HEK293 (cell line): ENCODE results near the gene DNAH1.

Source experiments
- CTCF ChIA-PET: fragments of 350-600 bp; formaldehyde crosslinking; extraction: SDS; loops from one replicate; lab custom pipeline; 2021; ENCODE audit warnings: antibody characterized with exemption; lab: Yijun Ruan, JAX
- POLR2A ChIA-PET: fragments of 300-600 bp; formaldehyde crosslinking; extraction: SDS; loops from one replicate; lab custom pipeline; 2020; ENCODE audit warnings: antibody characterized with exemption, inconsistent platforms; lab: Yijun Ruan, JAX
- H3K27ac ChIP-seq: fragments of 200-500 bp; sonication (Bioruptor generic); 2 replicates; pipeline ENCODE4 v1.5.1; 2014; ENCODE audit warnings: low read depth, low read length, control low read depth, inconsistent platforms; ENCODE audit errors: extremely low read depth
- H3K36me3 ChIP-seq, 2 experiments: fragments of 200-500 bp in 1 of 2; sonication (Bioruptor generic) in 1 of 2; 1 replicate in 1 of 2; 2 replicates in 1 of 2; pipeline ENCODE4 v1.5.1; 2014 to 2017; ENCODE audit warnings: inconsistent platforms in 2 of 2, low read length in 2 of 2; ENCODE audit not compliant: control insufficient read depth in 2 of 2, insufficient read depth in 1 of 2
- H3K4me1 ChIP-seq: fragments of 200-500 bp; sonication (Bioruptor generic); 2 replicates; pipeline ENCODE4 v1.5.1; 2014; ENCODE audit warnings: mild to moderate bottlenecking, low read length, inconsistent platforms; ENCODE audit not compliant: control insufficient read depth, insufficient read depth
- H3K4me3 ChIP-seq: 2 replicates; pipeline ENCODE4 v1.5.1; 2011; ENCODE audit warnings: low read depth, mild to moderate bottlenecking, control low read depth, low read length, moderate library complexity
- H3K9me3 ChIP-seq: fragments of 200-500 bp; sonication (Bioruptor generic); 2 replicates; pipeline ENCODE4 v1.5.1; 2014; ENCODE audit warnings: low read depth, low read length, inconsistent platforms; ENCODE audit not compliant: control insufficient read depth, insufficient read depth
- GLI4 ChIP-seq: fragments of 450-650 bp; formaldehyde crosslinking; IDR thresholded peaks from 2 replicates; pipeline ENCODE4 v1.5.1; 2016; ENCODE audit warnings: missing biosample characterization, missing genetic modification characterization
- GLIS1 ChIP-seq: fragments of 450-650 bp; formaldehyde crosslinking; IDR thresholded peaks from 2 replicates; pipeline ENCODE4 v1.5.1; 2016; ENCODE audit warnings: missing biosample characterization, missing genetic modification characterization
- KLF1 ChIP-seq: fragments of 450-650 bp; formaldehyde crosslinking; IDR thresholded peaks from 2 replicates; pipeline ENCODE4 v1.5.1; 2016; ENCODE audit warnings: missing biosample characterization, missing genetic modification characterization
- MYNN ChIP-seq: fragments of 450-650 bp; formaldehyde crosslinking; IDR thresholded peaks from 2 replicates; pipeline ENCODE4 v1.5.1; 2016; ENCODE audit warnings: missing biosample characterization, missing genetic modification characterization, borderline replicate concordance
- PRDM1 ChIP-seq: fragments of 450-650 bp; formaldehyde crosslinking; IDR thresholded peaks from 2 replicates; pipeline ENCODE4; 2016; ENCODE audit warnings: missing biosample characterization, missing genetic modification characterization
- SCRT2 ChIP-seq: fragments of 450-650 bp; formaldehyde crosslinking; IDR thresholded peaks from 2 replicates; pipeline ENCODE4 v1.5.1; 2016; ENCODE audit warnings: missing biosample characterization, missing genetic modification characterization
- YY2 ChIP-seq: fragments of 450-650 bp; formaldehyde crosslinking; IDR thresholded peaks from 2 replicates; pipeline ENCODE4 v1.5.1; 2016; ENCODE audit warnings: missing biosample characterization, missing genetic modification characterization
- ZBTB8A ChIP-seq: fragments of 450-650 bp; formaldehyde crosslinking; IDR thresholded peaks from 2 replicates; pipeline ENCODE4 v1.5.1; 2016; ENCODE audit warnings: missing biosample characterization, missing genetic modification characterization
- ZFHX2 ChIP-seq: fragments of 450-650 bp; formaldehyde crosslinking; conservative IDR thresholded peaks from 2 replicates; pipeline ENCODE4 v1.5.1; 2016; ENCODE audit warnings: missing biosample characterization, missing genetic modification characterization
- ZNF132 ChIP-seq: fragments of 450-650 bp; formaldehyde crosslinking; IDR thresholded peaks from 2 replicates; pipeline ENCODE4 v1.5.1; 2017; ENCODE audit warnings: missing biosample characterization, missing genetic modification characterization, borderline replicate concordance
- ZNF138 ChIP-seq: fragments of 450-650 bp; formaldehyde crosslinking; IDR thresholded peaks from 2 replicates; pipeline ENCODE4 v1.5.1; 2016; ENCODE audit warnings: missing biosample characterization, missing genetic modification characterization, borderline replicate concordance
- ZNF280C ChIP-seq: fragments of 450-650 bp; formaldehyde crosslinking; IDR thresholded peaks from 2 replicates; pipeline ENCODE4 v1.5.1; 2016; ENCODE audit warnings: missing biosample characterization, missing genetic modification characterization
- ZNF37A ChIP-seq: fragments of 450-650 bp; IDR thresholded peaks from 2 replicates; pipeline ENCODE4 v1.5.1; 2018; ENCODE audit warnings: missing biosample characterization, missing genetic modification characterization
- ZNF391 ChIP-seq: fragments of 450-650 bp; formaldehyde crosslinking; IDR thresholded peaks from 2 replicates; pipeline ENCODE4 v1.5.1; 2016; ENCODE audit warnings: low read depth, missing biosample characterization, missing genetic modification characterization, borderline replicate concordance
- ZNF561 ChIP-seq: fragments of 450-650 bp; IDR thresholded peaks from 2 replicates; pipeline ENCODE4 v1.5.1; 2018; ENCODE audit warnings: missing biosample characterization, missing genetic modification characterization, borderline replicate concordance
- ZNF580 ChIP-seq: fragments of 450-650 bp; formaldehyde crosslinking; IDR thresholded peaks from 2 replicates; pipeline ENCODE4 v1.5.1; 2016; ENCODE audit warnings: missing biosample characterization, missing genetic modification characterization
- ZNF600 ChIP-seq: fragments of 450-650 bp; formaldehyde crosslinking; IDR thresholded peaks from 2 replicates; pipeline ENCODE4 v1.5.1; 2016; ENCODE audit warnings: missing biosample characterization, missing genetic modification characterization
- ZNF621 ChIP-seq: fragments of 450-650 bp; formaldehyde crosslinking; IDR thresholded peaks from 2 replicates; pipeline ENCODE4 v1.5.1; 2017; ENCODE audit warnings: missing biosample characterization, missing genetic modification characterization
- ZNF658 ChIP-seq: fragments of 450-650 bp; formaldehyde crosslinking; IDR thresholded peaks from 2 replicates; pipeline ENCODE4; 2016; ENCODE audit warnings: missing biosample characterization, missing genetic modification characterization
- ZNF664 ChIP-seq: fragments of 450-650 bp; formaldehyde crosslinking; IDR thresholded peaks from 2 replicates; pipeline ENCODE4 v1.5.1; 2016; ENCODE audit warnings: missing biosample characterization, missing genetic modification characterization
- ZNF707 ChIP-seq: fragments of 450-650 bp; formaldehyde crosslinking; IDR thresholded peaks from 2 replicates; pipeline ENCODE4 v1.5.1; 2016; ENCODE audit warnings: missing biosample characterization, missing genetic modification characterization
- ZNF747 ChIP-seq: fragments of 450-650 bp; formaldehyde crosslinking; IDR thresholded peaks from 2 replicates; pipeline ENCODE4 v1.5.1; 2016; ENCODE audit warnings: missing biosample characterization, missing genetic modification characterization
- ZNF777 ChIP-seq: fragments of 450-650 bp; formaldehyde crosslinking; IDR thresholded peaks from 2 replicates; pipeline ENCODE4 v1.5.1; 2017; ENCODE audit warnings: missing biosample characterization, missing genetic modification characterization, borderline replicate concordance
- ZNF830 ChIP-seq: fragments of 450-650 bp; IDR thresholded peaks from 2 replicates; pipeline ENCODE4 v1.5.0; 2018; ENCODE audit warnings: missing biosample characterization, missing genetic modification characterization, low read depth, mild to moderate bottlenecking, moderate library complexity
- ZNF843 ChIP-seq: fragments of 450-650 bp; formaldehyde crosslinking; IDR thresholded peaks from 2 replicates; pipeline ENCODE4 v1.5.1; 2016; ENCODE audit warnings: missing biosample characterization, missing genetic modification characterization
- ZSCAN18 ChIP-seq: fragments of 450-650 bp; formaldehyde crosslinking; IDR thresholded peaks from 2 replicates; pipeline ENCODE4 v1.5.1; 2016; ENCODE audit warnings: missing biosample characterization, missing genetic modification characterization
- ZSCAN5A ChIP-seq: fragments of 450-650 bp; formaldehyde crosslinking; IDR thresholded peaks from 2 replicates; pipeline ENCODE4 v1.5.1; 2016; ENCODE audit warnings: missing biosample characterization, missing genetic modification characterization

DNAH1 gene

GRCh38 chr3:52326976-52327375 is 10.9 kb downstream of the DNAH1 start:
- POLR2A ChIA-PET = no interaction called here
- Histone ChIP-seq H3K27ac (no peak overlapping the region), H3K4me3 (no peak overlapping the region), H3K4me1 (no peaks in the 10 kb centered on the region), H3K9me3 (no peaks in the 10 kb centered on the region), H3K36me3 (no peaks in the 10 kb centered on the region)
- no peak for TF ChIP-seq ZNF600 (tag by site-specific recombination)
- no peak for TF ChIP-seq YY2
- no peak for TF ChIP-seq KLF1 (tag by site-specific recombination)
- no peak for TF ChIP-seq ZNF138
- TF ChIP-seq ZNF658 (tag by site-specific recombination) = no peak
- TF ChIP-seq ZNF747 = no peak
- no peak for TF ChIP-seq ZNF621
- CTCF ChIA-PET = interaction anchor here (4.0 kb wide), 1 partner anchor 12 kb away, joined by 23 read pairs; no protein-coding TSS in a partner anchor

- no peak overlapping the region for H3K27ac ChIP-seq
- TF ChIP-seq ZSCAN5A (tag by site-specific recombination) (no peak), ZNF777 (tag by site-specific recombination) (no peak), ZNF580 (no peak), ZNF707 (tag by site-specific recombination) (no peak), ZNF843 (tag by site-specific recombination) (no peak)
- TF ChIP-seq, all 188 proteins: peak for 0
- H3K4me1 ChIP-seq = no peaks in the 10 kb centered on the region
- POLR2A ChIA-PET = no interaction called here
- H3K9me3 ChIP-seq = no peaks in the 10 kb centered on the region
- H3K36me3 ChIP-seq = no peaks in the 10 kb centered on the region
- CTCF ChIA-PET = interaction anchor here (4.0 kb wide), 1 partner anchor 11 kb away, joined by 23 read pairs; no protein-coding TSS in a partner anchor
- no peak overlapping the region for H3K4me3 ChIP-seq
Observed at GRCh38 chr3:52327486-52328290, 11.6 kb downstream of the DNAH1 start.

- Histone ChIP-seq H3K27ac (no peak overlapping the region), H3K9me3 (no peaks in the 10 kb centered on the region), H3K4me1 (no peaks in the 10 kb centered on the region), H3K36me3 (no peaks in the 10 kb centered on the region), H3K4me3 (no peak overlapping the region)
- TF ChIP-seq ZSCAN18 (tag by site-specific recombination) (no peak), GLIS1 (tag by site-specific recombination) (no peak), ZFHX2 (tag by site-specific recombination) (no peak), ZNF664 (tag by site-specific recombination) (no peak), ZNF37A (tag by site-specific recombination) (no peak), ZNF561 (tag by site-specific recombination) (no peak), MYNN (tag by site-specific recombination) (no peak), ZNF132 (tag by site-specific recombination) (no peak), SCRT2 (tag by site-specific recombination) (no peak), GLI4 (tag by site-specific recombination) (no peak), ZNF280C (tag by site-specific recombination) (no peak), ZNF830 (tag by site-specific recombination) (no peak), PRDM1 (tag by site-specific recombination) (no peak), ZNF391 (tag by site-specific recombination) (no peak), ZBTB8A (tag by site-specific recombination) (no peak)
- ChIA-PET CTCF (interaction anchor here (4.0 kb wide), 1 partner anchor 10 kb away, joined by 23 read pairs; no protein-coding TSS in a partner anchor), POLR2A (no interaction called here)
Observed at GRCh38 chr3:52328536-52329080, 12.5 kb downstream of the DNAH1 start.
